Fibroblast of lung (primary cell): ENCODE data around the gene IGIP.

Source experiments
- CTCF ChIP-seq, 2 donors: IDR thresholded peaks in 1 of 2; conservative IDR thresholded peaks in 1 of 2; 1 replicate in 1 of 2; 2 replicates in 1 of 2; pipeline ENCODE4 v1.5.1; 2011 to 2012; ENCODE audit warnings: low read length in 2 of 2, control low read depth in 1 of 2, inconsistent platforms in 1 of 2, low read depth in 1 of 2, mild to moderate bottlenecking in 1 of 2
- EZH2 ChIP-seq: IDR thresholded peaks from 2 replicates; pipeline ENCODE4 v1.5.1; 2012; ENCODE audit warnings: low read length, control low read depth, mild to moderate bottlenecking; ENCODE audit errors: missing control alignments

GRCh38 chr5:140153255-140153654, 27.5 kb downstream of the IGIP start:
- TF ChIP-seq CTCF (conservative IDR thresholded peaks at IDR 0.05 in 1 of 2, IDR thresholded peaks at IDR 0.05 in 1 of 2; ENCODE audit: low read depth in 1 of 2, low read length in 2 of 2) (no peak), EZH2 (no peak)
